Measurements from ENCODE around the gene COL4A3. TPM values are rescaled to one million over a fixed set of nuclear protein-coding genes. Genes with fewer than 3 reads are reported as not detected.

The COL4A3 gene
- total RNA-seq, 2 donors from 2014 or later = 6.1 to 13.0 TPM

GRCh38 chr2:227256605-227257004 lies 92.2 kb downstream of the COL4A3 start:
- DNase-seq (no peak), ATAC-seq (no peak)
- intact Hi-C loops (cut with DNase I) = no loop called here

- ATAC-seq (no peak), DNase-seq (no peak)
- intact Hi-C loops (cut with DNase I) = no loop called here
Observed at GRCh38 chr2:227257820-227258219, 93.4 kb downstream of the COL4A3 start.

GRCh38 chr2:227260041-227260440 lies 95.6 kb downstream of the COL4A3 start:
- no peak for DNase-seq
- intact Hi-C loops (cut with DNase I) = no loop called here

GRCh38 chr2:227267410-227268115 lies 103.1 kb downstream of the COL4A3 start:
- DNase-seq (no peak), ATAC-seq (peak in 1 of 2 donors; percentile 29)
- intact Hi-C loops (cut with DNase I) = no loop called here

More at GRCh38 chr2:227260041-227260440, 95.6 kb downstream of the COL4A3 start:
- ATAC-seq = no peak

GRCh38 chr2:227280895-227281294 lies 116.5 kb downstream of the COL4A3 start:
- ATAC-seq (no peak), DNase-seq (no peak)
- intact Hi-C loops (cut with DNase I) = loop anchor here in 1 of 2 donors (5.0 kb wide), 1 partner anchor 776 kb away; no protein-coding TSS in a partner anchor

- intact Hi-C loops (cut with DNase I) = no loop called here
- ATAC-seq = no peak
- DNase-seq = no peak
Observed at GRCh38 chr2:227285741-227286236, 121.4 kb downstream of the COL4A3 start.

GRCh38 chr2:227287771-227288170 lies 123.3 kb downstream of the COL4A3 start:
- ATAC-seq (no peak), DNase-seq (no peak)
- intact Hi-C loops (cut with DNase I) = no loop called here

GRCh38 chr2:227292314-227292713 lies 127.9 kb downstream of the COL4A3 start:
- intact Hi-C loops (cut with DNase I) = no loop called here
- DNase-seq (no peak), ATAC-seq (no peak)

GRCh38 chr2:227293531-227293930 lies 129.1 kb downstream of the COL4A3 start:
- intact Hi-C loops (cut with DNase I) = no loop called here
- DNase-seq = no peak
- ATAC-seq = no peak

GRCh38 chr2:227295806-227296205 lies 131.4 kb downstream of the COL4A3 start:
- intact Hi-C loops (cut with DNase I) = no loop called here
- ATAC-seq = no peak
- no peak for DNase-seq

- ATAC-seq = no peak
- intact Hi-C loops (cut with DNase I) = no loop called here
Observed at GRCh38 chr2:227296671-227297405, 132.4 kb downstream of the COL4A3 start.

GRCh38 chr2:227301523-227301922 lies 137.1 kb downstream of the COL4A3 start:
- DNase-seq (no peak), ATAC-seq (no peak)
- intact Hi-C loops (cut with DNase I) = no loop called here

More at GRCh38 chr2:227296671-227297405, 132.4 kb downstream of the COL4A3 start:
- DNase-seq = no peak

GRCh38 chr2:227308784-227309183 lies 144.4 kb downstream of the COL4A3 start:
- DNase-seq = no peak
- intact Hi-C loops (cut with DNase I) = no loop called here
- ATAC-seq = no peak

- DNase-seq (no peak), ATAC-seq (no peak)
- intact Hi-C loops (cut with DNase I) = no loop called here
Observed at GRCh38 chr2:227310756-227311110, 146.3 kb downstream of the COL4A3 start.

GRCh38 chr2:227311861-227312506 lies 147.6 kb downstream of the COL4A3 start:
- DNase-seq = no peak
- intact Hi-C loops (cut with DNase I) = no loop called here
- no peak for ATAC-seq

- DNase-seq (no peak), ATAC-seq (no peak)
- intact Hi-C loops (cut with DNase I) = no loop called here
Observed at GRCh38 chr2:227312579-227312978, 148.2 kb downstream of the COL4A3 start.

GRCh38 chr2:227313310-227313709 lies 148.9 kb downstream of the COL4A3 start:
- no peak for DNase-seq
- no peak for ATAC-seq
- intact Hi-C loops (cut with DNase I) = no loop called here

- ATAC-seq = no peak
- intact Hi-C loops (cut with DNase I) = no loop called here
- no peak for DNase-seq
Observed at GRCh38 chr2:227317834-227318233, 153.4 kb downstream of the COL4A3 start.

- intact Hi-C loops (cut with DNase I) = no loop called here
- ATAC-seq (no peak), DNase-seq (no peak)
Observed at GRCh38 chr2:227320305-227321094, 156.1 kb downstream of the COL4A3 start.
